GM04503 (cell line): ENCODE results near the gene CASK.

Experiments used
- DNase-seq: peaks from one replicate; pipeline ENCODE4 v3.0.0-alpha.2; 2012; ENCODE audit warnings: low read depth

Gene CASK

GRCh38 chrX:41909068-41909467 is 14.3 kb downstream of the CASK start:
- no peak for DNase-seq

GRCh38 chrX:41906515-41907187 is 16.7 kb downstream of the CASK start:
- DNase-seq: no peak

- no peak for DNase-seq
These were observed 19.8 kb downstream of the CASK start for GRCh38 chrX:41903544-41903943.

GRCh38 chrX:41900321-41900720 is 23.0 kb downstream of the CASK start:
- no peak for DNase-seq

GRCh38 chrX:41895826-41896225 is 27.5 kb downstream of the CASK start:
- DNase-seq: no peak

GRCh38 chrX:41890026-41890423 is 33.3 kb downstream of the CASK start:
- no peak for DNase-seq

GRCh38 chrX:41889317-41890025 is 33.9 kb downstream of the CASK start:
- DNase-seq: peak; percentile 18

- DNase-seq: no peak
These were observed 35.7 kb downstream of the CASK start for GRCh38 chrX:41887691-41888090.

- DNase-seq: no peak
These were observed 37.6 kb downstream of the CASK start for GRCh38 chrX:41885724-41886123.

GRCh38 chrX:41881166-41881565 is 42.2 kb downstream of the CASK start:
- no peak for DNase-seq

- DNase-seq: no peak
These were observed 46.2 kb downstream of the CASK start for GRCh38 chrX:41877167-41877566.

- no peak for DNase-seq
These were observed 48.2 kb downstream of the CASK start for GRCh38 chrX:41875142-41875541.

GRCh38 chrX:41870719-41871151 is 52.6 kb downstream of the CASK start:
- DNase-seq: no peak

- DNase-seq: no peak
These were observed 54.9 kb downstream of the CASK start for GRCh38 chrX:41868392-41868977.

GRCh38 chrX:41863343-41864203 is 59.8 kb downstream of the CASK start:
- DNase-seq: no peak

- DNase-seq: no peak
These were observed 60.7 kb downstream of the CASK start for GRCh38 chrX:41862562-41863184.

GRCh38 chrX:41858161-41858775 is 65.1 kb downstream of the CASK start:
- DNase-seq: no peak

GRCh38 chrX:41857670-41858069 is 65.7 kb downstream of the CASK start:
- no peak for DNase-seq

GRCh38 chrX:41846714-41847113 is 76.6 kb downstream of the CASK start:
- DNase-seq: no peak

- DNase-seq: no peak
These were observed 85.9 kb downstream of the CASK start for GRCh38 chrX:41837270-41837944.

GRCh38 chrX:41828826-41829225 is 94.5 kb downstream of the CASK start:
- DNase-seq: no peak
